ENCODE measurements around the gene IMMP2L.

Gene IMMP2L

DNA sequence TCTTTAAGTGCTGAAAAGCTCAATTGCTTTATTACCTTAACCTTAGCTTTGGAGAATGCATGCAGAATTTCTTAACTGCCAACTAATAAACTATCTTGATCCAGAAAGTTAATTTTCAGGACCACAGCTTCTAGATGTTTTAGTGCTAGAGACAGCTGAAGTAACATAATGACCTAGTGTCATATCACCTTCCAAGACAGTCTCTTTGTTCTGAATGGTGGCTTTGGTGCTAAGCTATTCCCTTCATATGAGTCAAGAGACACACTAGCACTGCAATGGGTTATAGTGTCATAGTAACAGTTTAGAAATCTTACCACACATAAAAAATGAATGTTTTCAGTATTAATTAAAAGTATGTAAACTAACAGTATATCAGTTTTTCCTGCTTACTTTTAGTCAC lies 586.8 kb downstream of the IMMP2L start:
- no peak for DNase-seq (ENCODE audit: low read depth)
- no peak for TF ChIP-seq CTCF (conservative IDR thresholded peaks at IDR 0.05; ENCODE audit: control insufficient read depth, insufficient read depth, low read depth, low read length)
- H3K4me3 ChIP-seq (ENCODE audit: control insufficient read depth, low read depth, low read length), result no peak overlapping the region

- TF ChIP-seq CTCF (conservative IDR thresholded peaks at IDR 0.05; ENCODE audit: control insufficient read depth, insufficient read depth, low read depth, low read length), result no peak
- no peak for DNase-seq (ENCODE audit: low read depth)
- no peak overlapping the region for H3K4me3 ChIP-seq (ENCODE audit: control insufficient read depth, low read depth, low read length)
Observed at GRCh38 chr7:110974441-110974840, 587.9 kb downstream of the IMMP2L start.

DNA sequence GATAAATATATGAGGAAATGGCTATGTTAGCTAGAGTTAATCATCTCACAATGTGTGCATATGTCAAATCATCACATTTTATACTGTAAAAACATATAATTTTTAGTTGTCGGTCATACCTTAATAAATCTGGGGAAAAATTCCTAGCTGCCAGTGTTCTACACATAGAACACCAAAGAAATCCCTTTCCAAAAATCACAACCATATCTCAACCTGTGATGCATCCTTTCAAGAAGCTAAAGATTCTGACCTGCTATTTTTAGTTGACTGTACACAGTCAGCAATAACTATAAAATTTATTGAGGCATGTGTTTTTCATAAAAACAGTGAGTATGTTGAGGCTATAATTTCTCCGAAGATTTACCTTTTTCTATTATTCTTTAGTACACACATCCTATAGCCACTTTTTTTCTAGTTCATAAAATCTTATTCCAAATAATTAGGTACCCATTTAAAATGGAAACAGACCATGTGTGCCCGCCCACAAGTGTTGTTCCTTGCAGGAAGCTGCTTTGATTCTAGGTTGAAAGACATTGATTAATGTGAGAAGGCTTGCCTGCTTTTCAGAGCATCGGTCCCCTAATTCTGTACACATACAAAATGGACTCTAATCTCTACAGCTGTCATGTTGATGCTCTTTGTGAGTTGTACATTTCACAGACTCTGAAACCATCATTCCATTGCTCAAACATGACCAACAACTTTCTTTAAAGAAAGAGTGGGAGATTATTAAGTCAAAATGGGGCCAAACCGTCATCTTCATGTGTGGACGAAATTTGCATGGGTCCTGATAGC lies 588.9 kb downstream of the IMMP2L start:
- H3K4me3 ChIP-seq (ENCODE audit: control insufficient read depth, low read depth, low read length), result no peak overlapping the region
- TF ChIP-seq CTCF (conservative IDR thresholded peaks at IDR 0.05; ENCODE audit: control insufficient read depth, insufficient read depth, low read depth, low read length), result no peak
- no peak for DNase-seq (ENCODE audit: low read depth)

DNA sequence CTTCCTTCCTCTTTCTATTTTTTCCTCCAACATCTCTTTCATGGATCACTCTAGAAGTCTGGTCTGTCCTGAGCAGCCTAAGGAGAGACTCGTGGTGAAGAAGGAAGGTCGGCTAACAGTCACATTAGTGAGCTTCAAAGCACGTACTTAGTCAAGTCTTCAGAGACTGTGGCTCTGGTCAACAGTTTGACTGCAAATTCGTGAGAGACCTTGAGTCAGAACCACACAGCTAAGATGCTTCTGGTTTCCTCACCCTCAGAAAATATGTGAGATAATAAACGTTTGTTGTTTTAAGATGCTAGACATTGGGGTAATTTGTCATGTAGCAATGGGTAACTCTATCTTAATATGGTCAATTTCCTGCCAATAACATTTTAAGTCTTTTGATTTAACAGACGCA lies 597.5 kb downstream of the IMMP2L start:
- no peak for TF ChIP-seq CTCF (conservative IDR thresholded peaks at IDR 0.05; ENCODE audit: control insufficient read depth, insufficient read depth, low read depth, low read length)
- DNase-seq (ENCODE audit: low read depth), result no peak
- H3K4me3 ChIP-seq (ENCODE audit: control insufficient read depth, low read depth, low read length), result no peak overlapping the region

DNA sequence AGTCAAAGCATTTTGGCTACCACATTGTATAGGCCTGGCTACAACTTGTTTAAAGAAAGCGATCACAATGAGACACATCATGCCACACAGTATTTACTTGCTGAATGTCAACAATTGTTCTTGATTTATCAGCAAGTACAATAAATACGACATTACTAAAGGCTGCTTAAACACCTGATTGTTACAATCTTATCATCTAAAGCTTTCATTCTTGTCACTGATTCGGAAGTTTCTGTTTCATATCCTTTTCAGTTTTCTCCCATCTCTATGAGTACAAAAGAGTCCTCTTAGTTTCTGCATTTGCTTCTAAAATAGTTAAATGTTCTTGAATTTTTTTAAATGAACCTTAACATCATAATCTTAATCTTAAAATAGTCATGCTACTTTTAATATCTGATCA lies 599.5 kb downstream of the IMMP2L start:
- no peak for DNase-seq (ENCODE audit: low read depth)
- TF ChIP-seq CTCF (conservative IDR thresholded peaks at IDR 0.05; ENCODE audit: control insufficient read depth, insufficient read depth, low read depth, low read length), result no peak
- no peak overlapping the region for H3K4me3 ChIP-seq (ENCODE audit: control insufficient read depth, low read depth, low read length)

DNA sequence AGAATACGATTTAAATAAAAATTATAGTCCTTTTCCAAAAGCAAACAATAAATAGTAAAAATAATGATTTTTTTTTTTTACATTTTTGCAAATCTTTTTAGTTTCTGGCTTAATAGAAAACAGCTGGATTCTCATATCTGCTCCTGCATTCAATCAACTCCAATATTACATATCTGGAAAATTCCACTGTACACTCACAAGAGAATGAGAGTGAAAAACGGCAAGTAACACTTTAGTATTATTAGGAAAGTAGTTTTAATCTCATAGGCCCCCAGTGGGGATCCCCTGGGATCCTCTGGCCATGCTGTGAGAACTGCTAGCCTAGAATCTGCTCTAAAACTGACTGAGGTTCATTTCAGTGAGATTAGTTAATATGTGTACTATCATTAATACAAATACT lies 599.9 kb downstream of the IMMP2L start:
- peak; percentile 8 for DNase-seq (ENCODE audit: low read depth)
- no peak overlapping the region for H3K4me3 ChIP-seq (ENCODE audit: control insufficient read depth, low read depth, low read length)
- no peak for TF ChIP-seq CTCF (conservative IDR thresholded peaks at IDR 0.05; ENCODE audit: control insufficient read depth, insufficient read depth, low read depth, low read length)
